GM23338 (cell line): ENCODE measurements around the gene LGALS7. TPM values are rescaled to one million over a fixed set of nuclear protein-coding genes. Genes with fewer than 3 reads are reported as not detected.

ENCODE experiments used
- ATAC-seq: fragments of 200-7000 bp; cut with Tn5 transposase; 3 replicates; pipeline ENCODE4 v1.9.1; 2020
- DNase-seq: peaks from one replicate; pipeline ENCODE4 v3.0.0-alpha.2; 2015; ENCODE audit warnings: low spot score
- H2AFZ ChIP-seq: fragments of 200-600 bp; sonication (generic); 2 replicates; pipeline ENCODE4 v1.8.0; 2016; ENCODE audit warnings: antibody characterized with exemption, mild to moderate bottlenecking, moderate library complexity
- H3F3A ChIP-seq: fragments of 200-600 bp; sonication (generic); replicated peaks from 2 replicates; pipeline ENCODE4 v1.8.0; 2017; ENCODE audit warnings: antibody characterized with exemption, mixed run types, low read depth
- H3K27ac ChIP-seq: fragments of 200-600 bp; sonication (generic); 2 replicates; pipeline ENCODE4 v1.6.1; 2016; ENCODE audit warnings: low read depth
- H3K27me3 ChIP-seq: fragments of 200-600 bp; sonication (generic); 2 replicates; pipeline ENCODE4 v1.8.0; 2016; ENCODE audit warnings: mild to moderate bottlenecking, mixed run types, moderate library complexity; ENCODE audit not compliant: insufficient read depth
- H3K36me3 ChIP-seq: fragments of 200-600 bp; sonication (generic); 2 replicates; pipeline ENCODE4 v1.8.0; 2016; ENCODE audit warnings: mild to moderate bottlenecking; ENCODE audit not compliant: insufficient read depth
- H3K4me1 ChIP-seq: fragments of 200-600 bp; sonication (generic); 2 replicates; pipeline ENCODE4 v1.8.0; 2016; ENCODE audit warnings: mild to moderate bottlenecking, moderate library complexity; ENCODE audit not compliant: insufficient read depth
- H3K4me2 ChIP-seq: fragments of 200-600 bp; sonication (generic); 2 replicates; pipeline ENCODE4 v1.7.1; 2017; ENCODE audit warnings: mixed run types
- H3K4me3 ChIP-seq: fragments of 200-600 bp; sonication (generic); 2 replicates; pipeline ENCODE4 v1.6.1; 2016; ENCODE audit warnings: mixed run types
- H3K79me2 ChIP-seq: fragments of 200-600 bp; sonication (generic); replicated peaks from 2 replicates; pipeline ENCODE4 v1.8.0; 2017; ENCODE audit warnings: mild to moderate bottlenecking; ENCODE audit not compliant: insufficient read depth
- H3K9me2 ChIP-seq: fragments of 200-600 bp; sonication (generic); 2 replicates; pipeline ENCODE4 v1.8.0; 2017; ENCODE audit not compliant: insufficient read depth
- H4K20me1 ChIP-seq: fragments of 200-600 bp; sonication (generic); replicated peaks from 2 replicates; pipeline ENCODE4 v1.8.0; 2017; ENCODE audit warnings: mild to moderate bottlenecking; ENCODE audit not compliant: insufficient read depth
- H3K27ac Mint-ChIP-seq: 2 replicates; pipeline ENCODE4 v1.8.0; 2020; ENCODE audit warnings: inconsistent platforms, mild to moderate bottlenecking, moderate library complexity, mixed read lengths
- H3K27me3 Mint-ChIP-seq: 3 replicates; pipeline ENCODE4 v1.8.0; 2022; ENCODE audit warnings: low read depth, mild to moderate bottlenecking, moderate library complexity, mixed read lengths, inconsistent platforms; ENCODE audit not compliant: insufficient read depth, poor library complexity
- H3K36me3 Mint-ChIP-seq: 3 replicates; pipeline ENCODE4 v1.8.0; 2021; ENCODE audit warnings: low read depth, mild to moderate bottlenecking, inconsistent platforms, moderate library complexity, mixed read lengths
- H3K4me1 Mint-ChIP-seq: 3 replicates; pipeline ENCODE4 v1.8.0; 2020; ENCODE audit warnings: mild to moderate bottlenecking, inconsistent platforms, mixed read lengths
- H3K4me3 Mint-ChIP-seq: 3 replicates; pipeline ENCODE4 v1.8.0; 2021; ENCODE audit warnings: moderate library complexity, mild to moderate bottlenecking, inconsistent platforms, mixed read lengths
- H3K9me3 Mint-ChIP-seq: 3 replicates; pipeline ENCODE4 v1.8.0; 2020; ENCODE audit warnings: moderate library complexity, mild to moderate bottlenecking, inconsistent platforms, mixed read lengths
- CTCF ChIP-seq, 2 experiments: fragments of 200-600 bp in 1 of 2; sonication (generic) in 1 of 2; conservative IDR thresholded peaks; 2 replicates each; pipeline versions ENCODE4 v1.5.1 to v1.6.1; 2016 to 2017; ENCODE audit warnings: antibody characterized with exemption in 2 of 2, low read depth in 2 of 2, mild to moderate bottlenecking in 2 of 2, moderate library complexity in 1 of 2
- ETS1 ChIP-seq: IDR thresholded peaks from 2 replicates; pipeline ENCODE4 v1.6.1; 2016; ENCODE audit warnings: antibody characterized with exemption
- EZH2 ChIP-seq: fragments of 200-600 bp; sonication (generic); IDR thresholded peaks from one replicate; pipeline ENCODE4 v1.8.0; 2017; ENCODE audit warnings: antibody characterized with exemption, mild to moderate bottlenecking, low read depth; ENCODE audit not compliant: unreplicated experiment
- EZH2phosphoT487 ChIP-seq: fragments of 200-600 bp; sonication (generic); IDR thresholded peaks from one replicate; pipeline ENCODE4 v1.8.1; 2018; ENCODE audit warnings: antibody characterized with exemption; ENCODE audit not compliant: unreplicated experiment
- JUNB ChIP-seq: IDR thresholded peaks from one replicate; pipeline ENCODE4 v1.6.1; 2016; ENCODE audit warnings: antibody characterized with exemption; ENCODE audit not compliant: unreplicated experiment
- REST ChIP-seq: IDR thresholded peaks from one replicate; pipeline ENCODE4 v1.6.1; 2018; ENCODE audit warnings: antibody characterized with exemption; ENCODE audit not compliant: unreplicated experiment
- STAT1 ChIP-seq: IDR thresholded peaks from one replicate; pipeline ENCODE4 v1.6.1; 2016; ENCODE audit warnings: antibody characterized with exemption; ENCODE audit not compliant: unreplicated experiment
- ZNF114 ChIP-seq: fragments of 250-450 bp; sonication (Bioruptor Pico); IDR thresholded peaks from 2 replicates; pipeline ENCODE4 v1.5.0; 2020; ENCODE audit warnings: mild to moderate bottlenecking, moderate library complexity
- ZNF331 ChIP-seq: fragments of 250-450 bp; sonication (Bioruptor Pico); IDR thresholded peaks from 2 replicates; pipeline ENCODE4 v1.5.0; 2020; ENCODE audit warnings: low read depth, mild to moderate bottlenecking, moderate library complexity
- ZNF462 ChIP-seq: fragments of 250-450 bp; sonication (Bioruptor Pico); IDR thresholded peaks from 2 replicates; pipeline ENCODE4 v1.5.0; 2020; ENCODE audit warnings: mild to moderate bottlenecking, moderate library complexity
- polyA plus RNA-seq: library from polyadenylated mRNA; unstranded; fragments of >200 nt; fragmentation: Nextera tagmentation; extraction: Ambion mirVana; gene quantifications from 2 replicates; pipeline ENCODE4 v1.2.1, GENCODE V29; 2016
- total RNA-seq: library from RNA; depleted of rRNA; stranded (reverse); fragments of >200 nt; shearing (Covaris generic); gene quantifications from 2 replicates; pipeline ENCODE4 v1.2.3, GENCODE V29; 2014

LGALS7 gene
- total and polyA plus RNA-seq, 2 experiments from 2014 or later = 1.6 TPM; not detected in 1

GRCh38 chr19:38730470-38730730, 42.9 kb downstream of the LGALS7 start:
- Mint-ChIP-seq H3K9me3 (no peaks in the 10 kb centered on the region), H3K4me3 (no peak overlapping the region), H3K27me3 (peaks cover 43% of the 10 kb centered on the region), H3K4me1 (peaks cover 20% of the 10 kb centered on the region), H3K27ac (no peak overlapping the region), H3K36me3 (peaks cover 50% of the 10 kb centered on the region)
- Histone ChIP-seq H3K79me2 (no peaks in the 10 kb centered on the region), H3K4me3 (no peak overlapping the region), H3F3A (peaks cover 21% of the 10 kb centered on the region; the same call in 1 of the 2 replicates), H3K27ac (no peak overlapping the region), H3K9me2 (no peaks in the 10 kb centered on the region), H3K27me3 (no peaks in the 10 kb centered on the region), H3K4me2 (no peak overlapping the region), H2AFZ (no peak overlapping the region), H4K20me1 (peaks cover 6% of the 10 kb centered on the region), H3K4me1 (peaks cover 13% of the 10 kb centered on the region), H3K36me3 (peaks cover 13% of the 10 kb centered on the region)
- no peak for TF ChIP-seq STAT1
- no peak for TF ChIP-seq ZNF331 (CRISPR knock-in tag)
- TF ChIP-seq REST = no peak
- TF ChIP-seq ETS1 = no peak
- TF ChIP-seq ZNF114 (CRISPR knock-in tag) = no peak
- no peak for TF ChIP-seq EZH2
- TF ChIP-seq CTCF (conservative IDR thresholded peaks at IDR 0.05; ENCODE audit: low read depth in 2 of 2) = no peak
- TF ChIP-seq ZNF462 (CRISPR knock-in tag) = no peak
- no peak for TF ChIP-seq JUNB
- no peak for TF ChIP-seq EZH2phosphoT487
- DNase-seq = no peak
- ATAC-seq = no peak
